HG03159 (cell line): ENCODE results near the gene ITGB1BP1.
"Not testable (repeated sequence)": the region's sequence is repeated elsewhere in the genome, so short reads cannot be mapped to it uniquely, and the experiment has no call there.

Experiments used
- ATAC-seq: cut with Tn5 transposase; IDR thresholded peaks from one replicate; pipeline ENCODE4 v1.9.1; 2021; ENCODE audit warnings: mild to moderate bottlenecking, moderate library complexity; ENCODE audit not compliant: unreplicated experiment

The ITGB1BP1 gene

GRCh38 chr2:9401646-9402371 lies 21.5 kb downstream of the ITGB1BP1 start:
- ATAC-seq, result no peak

DNA sequence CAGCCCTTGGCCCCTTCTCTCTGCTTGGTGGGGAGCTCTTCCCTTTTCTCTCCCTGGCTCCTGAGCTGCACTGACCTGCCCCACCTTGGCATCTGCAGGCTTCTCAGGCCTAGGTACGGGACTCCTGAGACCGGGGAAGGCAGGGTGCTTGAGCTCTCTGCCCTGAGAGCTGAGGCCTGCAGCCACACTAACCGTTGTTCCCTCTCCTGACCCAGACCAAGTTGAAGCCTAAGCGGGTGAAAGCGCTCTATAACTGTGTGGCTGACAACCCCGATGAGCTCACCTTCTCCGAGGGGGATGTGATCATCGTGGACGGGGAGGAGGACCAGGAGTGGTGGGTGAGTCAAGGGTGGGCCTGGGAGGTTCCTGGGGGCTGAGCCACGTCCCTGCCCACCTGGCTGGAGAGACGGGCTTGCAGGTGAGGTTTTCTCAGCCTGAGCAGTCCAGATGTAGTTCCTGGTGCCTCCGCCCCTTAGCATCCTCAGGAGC lies 22.2 kb downstream of the ITGB1BP1 start:
- ATAC-seq, result no peak

GRCh38 chr2:9400268-9401058 lies 22.9 kb downstream of the ITGB1BP1 start:
- no peak for ATAC-seq

DNA sequence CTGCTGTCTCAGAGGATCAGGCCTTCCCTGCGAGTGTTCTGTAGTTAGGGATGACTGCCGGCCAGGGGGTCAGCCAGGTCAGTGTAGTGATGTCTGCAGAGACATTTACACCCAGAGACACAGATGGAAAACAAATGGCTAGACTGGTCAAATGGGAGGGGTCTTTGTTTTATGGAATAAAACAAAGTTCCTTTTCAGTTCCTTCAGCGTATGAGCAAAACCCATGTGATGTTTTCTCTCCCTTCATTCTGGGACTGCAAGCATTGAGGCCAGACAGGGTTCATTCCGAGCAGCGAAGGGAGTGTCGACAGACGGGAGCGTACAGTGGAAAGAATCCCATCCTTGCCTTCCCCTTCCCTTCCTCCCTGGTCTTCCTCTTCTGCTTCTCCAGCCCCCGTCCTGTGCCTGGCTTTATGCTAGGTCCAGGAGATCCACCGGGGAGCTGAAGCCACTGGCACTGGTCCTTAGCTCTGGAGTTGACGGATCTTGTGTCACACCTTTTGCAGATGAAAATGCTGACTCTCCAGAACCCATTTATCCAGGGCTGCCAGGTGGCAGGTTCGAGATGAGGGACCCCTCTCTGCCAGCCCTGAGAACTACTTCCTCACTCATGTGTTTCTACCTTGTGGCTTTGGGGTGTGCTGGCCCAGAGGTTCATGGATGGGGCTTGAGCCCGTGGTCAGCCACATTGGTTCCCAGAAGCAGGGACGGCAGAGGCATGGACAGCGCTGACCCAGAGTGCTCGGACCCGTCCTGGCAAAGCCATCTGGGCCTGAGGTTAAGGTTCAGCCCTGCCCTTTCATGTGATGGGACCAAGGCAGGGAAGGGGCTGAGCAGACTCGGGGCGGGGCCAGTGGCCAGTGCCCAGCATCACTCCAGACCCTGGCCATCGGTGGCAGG lies 24.2 kb downstream of the ITGB1BP1 start:
- no peak for ATAC-seq

GRCh38 chr2:9398251-9398650 lies 25.1 kb downstream of the ITGB1BP1 start:
- ATAC-seq, result not testable (repeated sequence)

DNA sequence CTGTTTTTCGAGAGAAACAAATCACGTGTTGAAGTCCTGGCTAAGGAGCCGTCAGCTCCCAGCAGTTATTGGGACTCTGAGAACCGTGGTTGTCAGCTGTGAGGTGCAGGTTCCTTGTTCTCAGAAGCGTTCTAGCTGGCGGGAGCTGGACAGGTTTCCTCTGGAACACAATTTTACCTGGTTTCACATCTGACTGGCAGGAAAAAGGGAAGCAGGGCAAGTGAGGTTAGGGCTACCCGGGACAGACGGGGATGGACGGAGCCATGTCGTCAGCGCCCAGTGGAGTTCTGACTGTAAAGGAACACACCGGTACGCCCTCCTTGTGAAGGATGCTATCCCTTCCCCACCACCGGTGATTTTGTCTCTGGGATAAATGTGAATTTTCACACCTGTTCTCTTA lies 26.1 kb downstream of the ITGB1BP1 start:
- ATAC-seq, result no peak

- no peak for ATAC-seq
Observed at GRCh38 chr2:9394816-9395215, 28.5 kb downstream of the ITGB1BP1 start.

DNA sequence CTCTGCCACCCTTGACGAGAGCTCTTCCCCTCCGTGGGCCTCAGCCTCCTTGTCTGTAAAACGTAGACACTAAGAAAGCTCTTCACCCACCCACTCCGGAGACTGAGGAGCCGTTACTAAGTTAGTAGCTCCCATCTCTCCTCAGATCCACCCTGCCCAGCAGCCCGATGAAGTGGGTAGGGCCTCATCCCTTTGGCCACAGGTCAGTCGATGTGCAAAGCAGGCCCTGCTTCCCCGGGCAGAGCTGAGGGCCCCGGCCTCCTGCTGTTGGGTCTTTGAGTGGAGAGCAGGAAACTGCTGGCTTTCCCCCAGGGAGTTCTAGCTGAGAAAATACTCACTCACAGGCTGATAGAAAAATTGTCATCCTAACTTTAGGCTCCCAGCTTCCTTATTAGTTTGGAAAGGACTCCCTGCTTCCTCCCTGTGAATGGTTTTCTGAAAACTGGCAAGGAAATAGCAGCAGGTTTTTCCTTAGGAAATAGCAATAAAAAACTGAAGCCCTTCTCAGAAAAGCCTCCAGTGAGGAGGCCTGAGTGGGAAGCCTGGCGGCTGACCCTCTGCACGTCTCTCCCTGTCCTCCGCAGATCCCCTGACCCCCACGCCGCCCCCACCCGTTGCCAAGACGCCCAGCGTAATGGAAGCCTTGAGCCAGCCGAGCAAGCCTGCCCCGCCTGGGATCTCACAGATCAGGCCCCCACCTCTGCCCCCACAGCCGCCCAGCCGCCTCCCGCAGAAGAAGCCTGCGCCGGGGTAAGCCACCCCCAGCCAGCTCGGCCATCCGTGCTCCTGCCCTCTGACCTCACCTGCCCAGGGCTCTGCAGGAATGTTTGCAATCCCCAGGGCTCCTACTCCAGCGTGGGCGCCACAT lies 30.2 kb downstream of the ITGB1BP1 start:
- ATAC-seq, result no peak

GRCh38 chr2:9391961-9392720 lies 31.2 kb downstream of the ITGB1BP1 start:
- no peak for ATAC-seq

- no peak for ATAC-seq
Observed at GRCh38 chr2:9390991-9391390, 32.3 kb downstream of the ITGB1BP1 start.

DNA sequence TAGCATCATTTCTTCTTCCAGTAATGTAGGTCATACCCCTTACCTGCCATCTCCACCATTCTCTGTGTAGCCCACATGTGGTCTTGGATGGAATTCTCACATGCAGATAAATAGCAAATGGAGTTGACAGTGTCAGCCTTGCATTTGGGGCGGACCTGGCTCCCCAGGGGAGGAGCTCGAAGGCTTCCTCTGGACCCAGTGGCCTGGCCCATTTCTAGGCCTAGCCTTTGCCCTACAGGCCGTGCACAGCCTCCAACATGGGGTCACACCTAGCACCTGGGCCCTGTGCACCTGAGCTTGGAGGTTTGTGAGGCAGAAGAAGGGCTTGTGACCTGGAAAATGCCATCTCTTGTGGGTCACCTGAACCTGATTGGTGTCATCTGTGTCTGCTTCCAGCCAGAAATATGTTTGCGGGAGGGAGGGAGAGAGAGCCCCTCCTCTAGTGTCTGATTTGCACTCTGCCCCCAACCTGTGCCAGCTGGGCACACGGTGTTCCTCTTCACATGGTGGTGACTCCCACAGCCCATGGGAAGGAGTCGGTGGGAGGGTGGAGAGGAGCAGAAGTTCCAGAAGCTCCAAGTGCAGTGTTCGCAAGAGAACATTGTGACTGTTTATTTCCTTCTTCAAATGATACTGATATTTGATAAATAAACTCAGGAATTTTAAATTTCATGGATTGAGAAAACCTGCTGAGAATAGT lies 33.0 kb downstream of the ITGB1BP1 start:
- no peak for ATAC-seq

DNA sequence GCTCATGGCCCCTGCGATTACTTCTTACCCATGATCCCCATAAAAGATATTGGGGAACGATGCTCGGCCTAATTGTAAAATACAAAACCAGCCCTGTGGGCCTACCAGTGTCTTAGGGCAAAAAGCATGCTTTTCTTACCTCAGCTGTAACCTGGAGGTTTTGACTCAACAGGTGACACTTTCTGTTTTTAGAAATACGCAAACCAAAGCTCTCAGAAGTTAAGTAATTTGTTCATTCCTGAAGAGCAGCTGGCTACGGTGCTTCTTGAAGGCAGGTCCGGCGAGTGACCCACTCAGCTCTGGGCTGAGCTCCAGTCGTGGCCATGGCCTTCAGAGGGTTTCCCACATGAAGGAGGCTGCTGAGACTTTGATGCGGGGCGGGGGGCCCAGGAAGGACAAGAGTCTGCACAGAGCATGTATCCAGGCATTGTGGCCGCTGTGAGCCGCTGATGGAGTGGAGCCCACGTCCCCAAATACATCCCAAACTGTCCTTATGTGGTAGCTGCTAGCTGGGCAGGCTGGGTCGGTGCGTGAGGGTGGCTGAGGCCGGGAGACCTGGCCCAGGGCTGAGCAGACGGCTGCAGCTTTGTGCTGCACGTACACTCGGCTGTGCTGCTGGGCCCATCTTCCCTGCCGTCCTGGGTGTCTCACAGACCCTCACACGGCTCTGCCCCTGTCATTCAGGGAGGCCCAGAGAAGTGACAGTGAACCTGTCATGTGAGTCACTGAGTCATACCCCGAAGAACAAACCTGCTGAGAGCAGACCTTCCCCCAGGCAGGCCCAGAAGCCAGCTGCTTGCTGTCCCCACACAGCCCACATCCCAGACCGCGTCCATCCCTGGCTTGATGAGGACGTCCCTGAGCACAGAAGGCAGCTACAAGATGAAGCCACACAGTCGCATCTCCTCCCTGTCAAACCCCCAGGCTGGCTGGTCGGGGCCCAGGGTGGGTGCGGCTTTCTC lies 34.1 kb downstream of the ITGB1BP1 start:
- no peak for ATAC-seq

GRCh38 chr2:9388199-9388681 lies 35.1 kb downstream of the ITGB1BP1 start:
- no peak for ATAC-seq

- no peak for ATAC-seq
Observed at GRCh38 chr2:9385841-9386240, 37.5 kb downstream of the ITGB1BP1 start.

GRCh38 chr2:9384521-9384920 lies 38.8 kb downstream of the ITGB1BP1 start:
- ATAC-seq, result no peak

- ATAC-seq, result no peak
Observed at GRCh38 chr2:9382604-9383235, 40.6 kb downstream of the ITGB1BP1 start.
